Neural progenitor cell (in vitro differentiated cells): ENCODE data around the gene PAX7.

ENCODE experiments used
- CTCF ChIP-seq: fragments of 200-600 bp; sonication (generic); IDR thresholded peaks from 2 replicates; pipeline ENCODE4 v1.5.1; 2017; ENCODE audit warnings: antibody characterized with exemption, mild to moderate bottlenecking
- EZH2 ChIP-seq: fragments of 200-600 bp; sonication (generic); IDR thresholded peaks from 2 replicates; pipeline ENCODE4 v1.6.1; 2017; ENCODE audit warnings: antibody characterized with exemption, mild to moderate bottlenecking, moderate library complexity

- TF ChIP-seq CTCF (no peak), EZH2 (no peak)
Measured at GRCh38 chr1:18697541-18697940, 66.9 kb downstream of the PAX7 start.
